Mammary microvascular endothelial cell (primary cell): Measurements from ENCODE around the gene EI24. TPM values are rescaled to one million over a fixed set of nuclear protein-coding genes. Genes with fewer than 3 reads are reported as not detected.

Source experiments
- total RNA-seq: library from RNA; depleted of rRNA; stranded (reverse); fragments of >200 nt; gene quantifications from 2 replicates; pipeline ENCODE4 v1.2.3, GENCODE V29; 2015

EI24 gene
- total RNA-seq = 134 and 138 TPM in 2 replicates

GRCh38 chr11:125568970-125569914, at the start of gene EI24:
Gene EI24 (plus strand): TSS chr11:125569477. CDS start chr11:125572528, 3,051 bp downstream.

DNA sequence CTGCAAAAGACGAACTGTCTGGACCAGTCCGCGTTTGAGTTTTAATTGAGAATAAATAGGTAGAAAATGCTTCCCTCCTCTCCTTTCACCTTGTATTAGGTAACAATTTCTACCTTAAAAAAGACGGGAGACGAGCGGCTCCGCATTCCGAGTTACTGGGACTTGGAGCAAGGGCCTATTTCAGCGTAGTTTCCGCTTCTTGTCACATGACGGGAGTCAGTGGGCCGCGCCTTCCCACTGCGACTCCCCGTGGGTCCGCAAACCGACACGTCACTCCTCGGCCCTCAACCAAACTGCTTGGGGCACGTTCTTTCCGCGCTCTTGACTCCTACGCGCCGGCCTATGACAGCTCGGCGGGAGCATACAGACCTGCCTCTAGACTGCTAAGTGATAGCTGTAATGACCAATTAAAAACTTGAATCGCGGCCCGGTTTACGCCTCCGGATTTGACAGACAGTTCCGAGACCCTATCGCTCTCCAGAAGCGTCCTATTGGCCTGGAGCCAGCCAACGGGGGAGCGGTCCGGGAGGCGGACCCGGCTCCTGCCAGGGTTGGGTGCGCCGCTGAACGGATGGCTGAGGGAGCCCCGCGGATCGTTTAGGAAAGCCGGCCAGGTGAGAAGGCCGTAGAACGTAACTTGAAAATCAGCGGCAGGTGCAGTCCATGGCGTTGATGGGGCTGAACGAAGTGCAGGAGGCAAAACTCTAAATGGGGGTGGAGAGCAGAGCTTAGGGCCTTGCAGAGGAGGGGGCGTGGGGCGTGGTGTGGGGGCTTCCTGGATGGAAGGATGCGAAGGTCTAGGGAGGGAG, 23.2 kb downstream of the EI24 start, which contains the start of gene STT3A:
STT3A (plus strand) TSS at position 548 of the 809 bp plus-strand sequence. CDS start 3,064 bp downstream, outside the sequence.

DNA sequence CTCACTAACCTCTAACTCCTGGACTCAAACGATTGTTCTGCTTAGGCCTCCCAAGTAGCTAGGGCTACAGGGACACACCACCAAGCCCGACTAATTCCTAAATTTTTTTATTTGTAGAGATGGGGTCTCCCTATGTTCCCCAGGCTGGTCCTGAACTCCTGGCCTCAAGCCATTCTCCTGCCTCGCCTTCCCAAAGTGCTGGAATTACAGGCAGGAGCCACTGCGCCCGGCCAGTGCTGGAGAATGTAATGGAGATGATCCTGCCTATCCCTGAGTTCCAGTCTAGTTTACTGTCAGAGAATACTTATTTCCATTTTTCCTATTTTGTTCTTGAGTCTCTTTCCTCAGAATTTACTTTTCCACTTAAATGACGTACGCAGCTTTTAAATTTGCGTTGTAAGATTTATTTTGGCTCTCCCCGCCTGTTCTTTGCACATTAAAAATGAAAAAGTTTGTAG, 55.5 kb downstream of the EI24 start, which contains the start of gene CHEK1:
CHEK1 (plus strand) TSS at position 408 of the 458 bp plus-strand sequence. CDS start 1,606 bp downstream, outside the sequence.

Other genes starting within 250 kb of the EI24 start
- 30.1 and 39.5 TPM in 2 replicates for gene FEZ1, start 73.2 kb upstream of the EI24 start, total RNA-seq
- gene STT3A, start 23.4 kb downstream of the EI24 start, total RNA-seq = 189 and 225 TPM in 2 replicates
- 31.8 and 34.8 TPM in 2 replicates for gene CHEK1, start 55.7 kb downstream of the EI24 start, total RNA-seq
- gene ACRV1, start 111.4 kb downstream of the EI24 start, total RNA-seq = not detected in 2 replicates
- not detected in 2 replicates for gene PATE1, start 176.8 kb downstream of the EI24 start, total RNA-seq
- gene PATE2, start 209.4 kb downstream of the EI24 start, total RNA-seq = 1.3 TPM in 1 of 2 replicates, not detected in the other
- not detected in 2 replicates for gene PATE3, start 218.7 kb downstream of the EI24 start, total RNA-seq